ENCODE measurements around the gene GPR17.

- TF ChIP-seq, protein P1, sequence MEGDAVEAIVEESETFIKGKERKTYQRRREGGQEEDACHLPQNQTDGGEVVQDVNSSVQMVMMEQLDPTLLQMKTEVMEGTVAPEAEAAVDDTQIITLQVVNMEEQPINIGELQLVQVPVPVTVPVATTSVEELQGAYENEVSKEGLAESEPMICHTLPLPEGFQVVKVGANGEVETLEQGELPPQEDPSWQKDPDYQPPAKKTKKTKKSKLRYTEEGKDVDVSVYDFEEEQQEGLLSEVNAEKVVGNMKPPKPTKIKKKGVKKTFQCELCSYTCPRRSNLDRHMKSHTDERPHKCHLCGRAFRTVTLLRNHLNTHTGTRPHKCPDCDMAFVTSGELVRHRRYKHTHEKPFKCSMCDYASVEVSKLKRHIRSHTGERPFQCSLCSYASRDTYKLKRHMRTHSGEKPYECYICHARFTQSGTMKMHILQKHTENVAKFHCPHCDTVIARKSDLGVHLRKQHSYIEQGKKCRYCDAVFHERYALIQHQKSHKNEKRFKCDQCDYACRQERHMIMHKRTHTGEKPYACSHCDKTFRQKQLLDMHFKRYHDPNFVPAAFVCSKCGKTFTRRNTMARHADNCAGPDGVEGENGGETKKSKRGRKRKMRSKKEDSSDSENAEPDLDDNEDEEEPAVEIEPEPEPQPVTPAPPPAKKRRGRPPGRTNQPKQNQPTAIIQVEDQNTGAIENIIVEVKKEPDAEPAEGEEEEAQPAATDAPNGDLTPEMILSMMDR (conservative IDR thresholded peaks at IDR 0.05; ENCODE audit: low read length): no peak
- TF ChIP-seq EZH2phosphoT487 (IDR thresholded peaks at IDR 0.05; ENCODE audit: borderline replicate concordance, low read depth, low read length): no peak
Measured at GRCh38 chr2:127604986-127605385, 41.0 kb upstream of the GPR17 start.

Data from OCI-LY7 (cell line).